Trophoblast cell (in vitro differentiated cells and primary cell): ENCODE results near the gene MAP4K2.

Experiments used
- DNase-seq, 2 donors: peaks; one replicate each; pipeline ENCODE4 v3.0.0-alpha.2; 2016
- H2AFZ ChIP-seq: 2 replicates; pipeline ENCODE4 v1.6.1; 2013; ENCODE audit warnings: low read length, moderate library complexity, mild to moderate bottlenecking; ENCODE audit not compliant: insufficient read depth, poor library complexity
- H2AK5ac ChIP-seq: 2 replicates; pipeline ENCODE4 v1.6.1; 2013; ENCODE audit warnings: mild to moderate bottlenecking, low read length
- H2BK120ac ChIP-seq: 2 replicates; pipeline ENCODE4 v1.6.1; 2013; ENCODE audit warnings: low read length, mild to moderate bottlenecking, moderate library complexity; ENCODE audit not compliant: insufficient read depth, poor library complexity
- H2BK12ac ChIP-seq: 2 replicates; pipeline ENCODE4 v1.6.1; 2013; ENCODE audit warnings: mild to moderate bottlenecking, low read length, moderate library complexity
- H2BK5ac ChIP-seq: 2 replicates; pipeline ENCODE4 v1.6.1; 2013; ENCODE audit warnings: low read length, low read depth, moderate library complexity, mild to moderate bottlenecking; ENCODE audit not compliant: poor library complexity
- H3K14ac ChIP-seq: 2 replicates; pipeline ENCODE4 v1.6.1; 2013; ENCODE audit warnings: mild to moderate bottlenecking, low read length
- H3K18ac ChIP-seq: 2 replicates; pipeline ENCODE4 v1.6.1; 2013; ENCODE audit warnings: mild to moderate bottlenecking, low read length
- H3K23ac ChIP-seq: 2 replicates; pipeline ENCODE4 v1.6.1; 2013; ENCODE audit warnings: low read length
- H3K27ac ChIP-seq: 2 replicates; pipeline ENCODE4 v1.5.1; 2013; ENCODE audit warnings: low read depth, mild to moderate bottlenecking, inconsistent platforms, low read length, moderate library complexity
- H3K27me3 ChIP-seq: 2 replicates; pipeline ENCODE4 v1.6.1; 2013; ENCODE audit warnings: inconsistent platforms, mild to moderate bottlenecking, low read length, moderate library complexity; ENCODE audit not compliant: insufficient read depth
- H3K36me3 ChIP-seq, 2 experiments: 1 replicate in 1 of 2; 2 replicates in 1 of 2; pipeline ENCODE4 v1.6.1; 2013; ENCODE audit warnings: low read length in 2 of 2, mild to moderate bottlenecking in 2 of 2, moderate library complexity in 1 of 2; ENCODE audit not compliant: insufficient read depth in 2 of 2, control insufficient read depth in 1 of 2
- H3K4ac ChIP-seq: 2 replicates; pipeline ENCODE4 v1.6.1; 2013; ENCODE audit warnings: low read depth, mild to moderate bottlenecking, low read length, moderate library complexity
- H3K4me1 ChIP-seq, 2 experiments: 1 replicate in 1 of 2; 2 replicates in 1 of 2; pipeline ENCODE4 v1.6.1; 2013; ENCODE audit warnings: low read length in 2 of 2, mild to moderate bottlenecking in 2 of 2, moderate library complexity in 1 of 2; ENCODE audit not compliant: insufficient read depth in 2 of 2, control insufficient read depth in 1 of 2
- H3K4me2 ChIP-seq: 2 replicates; pipeline ENCODE4 v1.6.1; 2013; ENCODE audit warnings: inconsistent platforms, mild to moderate bottlenecking, low read length, moderate library complexity
- H3K4me3 ChIP-seq: 2 replicates; pipeline ENCODE4 v1.5.1; 2013; ENCODE audit warnings: mild to moderate bottlenecking, low read depth, low read length, inconsistent platforms
- H3K79me1 ChIP-seq: one replicate; pipeline ENCODE4 v1.6.1; 2013; ENCODE audit warnings: low read length
- H3K79me2 ChIP-seq: 2 replicates; pipeline ENCODE4 v1.6.1; 2013; ENCODE audit warnings: low read length, mild to moderate bottlenecking; ENCODE audit not compliant: control insufficient read depth, insufficient read depth, poor library complexity
- H3K9ac ChIP-seq: 2 replicates; pipeline ENCODE4 v1.6.1; 2013; ENCODE audit warnings: mild to moderate bottlenecking, low read length
- H3K9me3 ChIP-seq: 2 replicates; pipeline ENCODE4 v1.6.1; 2013; ENCODE audit warnings: low read depth, mild to moderate bottlenecking, control low read depth, inconsistent platforms, low read length; ENCODE audit not compliant: insufficient read depth
- H4K12ac ChIP-seq: 2 replicates; pipeline ENCODE4 v1.6.1; 2013; ENCODE audit warnings: low read depth, mild to moderate bottlenecking, low read length, moderate library complexity
- H4K8ac ChIP-seq: 2 replicates; pipeline ENCODE4 v1.6.1; 2013; ENCODE audit warnings: low read depth, mild to moderate bottlenecking, low read length, moderate library complexity
- H4K91ac ChIP-seq: one replicate; pipeline ENCODE4 v1.6.1; 2013; ENCODE audit warnings: low read depth, mild to moderate bottlenecking, low read length, moderate library complexity
- WGBS: extraction: QIAGEN DNeasy Blood & Tissue Kit; methylation state at CpG from one replicate; pipeline ENCODE4 v1.1.7; 2013; ENCODE audit warnings: missing lambda C conversion rate; ENCODE audit not compliant: insufficient read length, insufficient coverage; ENCODE audit errors: extremely low coverage; 5-methylcytosine and 5-hydroxymethylcytosine counted together

Gene MAP4K2

GRCh38 chr11:64743591-64744543, 59.1 kb downstream of the MAP4K2 start, which contains the start of gene RASGRP2:
RASGRP2 (minus strand) TSS chr11:64744142; CDS start chr11:64742866, 1,276 bp downstream.
- Histone ChIP-seq H3K79me2 (no peaks in the 10 kb centered on the region), H4K12ac (no peak within 1 kb of the TSS), H3K4me1 (peaks cover 8 to 21% of the 10 kb centered on the region in 2 experiments), H3K36me3 (no peaks in the 10 kb centered on the region), H3K27ac (no peak within 1 kb of the TSS), H3K4me2 (peak within 1 kb of the TSS; percentile 64), H4K91ac (no peak within 1 kb of the TSS), H2BK5ac (no peak within 1 kb of the TSS), H3K4ac (no peak within 1 kb of the TSS), H3K79me1 (no peaks in the 10 kb centered on the region), H3K9ac (no peak within 1 kb of the TSS), H3K27me3 (peaks cover 57% of the 10 kb centered on the region), H3K9me3 (peaks cover 5% of the 10 kb centered on the region), H2BK12ac (no peak within 1 kb of the TSS), H3K23ac (no peak within 1 kb of the TSS), H2AFZ (no peak within 1 kb of the TSS), H4K8ac (no peak within 1 kb of the TSS), H3K4me3 (no peak within 1 kb of the TSS), H3K14ac (no peak within 1 kb of the TSS), H2BK120ac (no peak within 1 kb of the TSS), H3K18ac (no peak within 1 kb of the TSS), H2AK5ac (no peak within 1 kb of the TSS)
- no CpG with 5 or more reads among the region's 57 CpGs for WGBS
- DNase-seq: peak in 1 of 2 donors; percentile 29

GRCh38 chr11:64742889-64743590, 60.0 kb downstream of the MAP4K2 start:
- Histone ChIP-seq H3K4ac (no peak overlapping the region), H3K18ac (no peak overlapping the region), H3K27ac (no peak overlapping the region), H3K9me3 (peaks cover 5% of the 10 kb centered on the region), H3K4me3 (no peak overlapping the region), H2BK5ac (no peak overlapping the region), H3K36me3 (no peaks in the 10 kb centered on the region), H3K9ac (no peak overlapping the region), H2AFZ (no peak overlapping the region), H2BK12ac (no peak overlapping the region), H3K4me2 (peak overlapping the region; percentile 32), H2BK120ac (no peak overlapping the region), H4K12ac (no peak overlapping the region), H4K8ac (no peak overlapping the region), H3K79me1 (no peaks in the 10 kb centered on the region), H4K91ac (no peak overlapping the region), H3K27me3 (peaks cover 57% of the 10 kb centered on the region), H3K79me2 (no peaks in the 10 kb centered on the region), H2AK5ac (no peak overlapping the region), H3K14ac (no peak overlapping the region), H3K23ac (no peak overlapping the region), H3K4me1 (peaks cover 8 to 21% of the 10 kb centered on the region in 2 experiments)
- peak; percentile 30 to 71 for DNase-seq
- no CpG with 5 or more reads among the region's 58 CpGs for WGBS

GRCh38 chr11:64742087-64742888, 60.7 kb downstream of the MAP4K2 start:
- Histone ChIP-seq H3K9me3 (peaks cover 5% of the 10 kb centered on the region), H3K4me1 (peaks cover 8 to 21% of the 10 kb centered on the region in 2 experiments), H3K36me3 (no peaks in the 10 kb centered on the region), H2BK12ac (no peak overlapping the region), H4K91ac (no peak overlapping the region), H3K4me3 (no peak overlapping the region), H3K9ac (no peak overlapping the region), H3K18ac (no peak overlapping the region), H3K14ac (no peak overlapping the region), H3K79me2 (no peaks in the 10 kb centered on the region), H4K12ac (no peak overlapping the region), H3K4ac (no peak overlapping the region), H3K27me3 (peaks cover 57% of the 10 kb centered on the region), H2AFZ (no peak overlapping the region), H3K23ac (no peak overlapping the region), H3K27ac (no peak overlapping the region), H2BK5ac (no peak overlapping the region), H4K8ac (no peak overlapping the region), H2BK120ac (no peak overlapping the region), H2AK5ac (no peak overlapping the region), H3K4me2 (peak overlapping the region; percentile 32), H3K79me1 (no peaks in the 10 kb centered on the region)
- WGBS: no CpG with 5 or more reads among the region's 54 CpGs
- peak in 1 of 2 donors; percentile 38 for DNase-seq
